ENCODE results near the gene PLPPR1.
"Not testable (repeated sequence)": the region's sequence is repeated elsewhere in the genome, so short reads cannot be mapped to it uniquely, and the experiment has no call there.

PLPPR1 gene

GRCh38 chr9:101028346-101029314 is at the start of gene PLPPR1:
TSS of gene PLPPR1 (plus strand) at chr9:101028727.
- peak; percentile 46 for DNase-seq

GRCh38 chr9:100989731-100990130 is 38.8 kb upstream of the PLPPR1 start:
- no peak for DNase-seq

- DNase-seq: no peak
Observed at GRCh38 chr9:100990605-100991381, 37.7 kb upstream of the PLPPR1 start.

- no peak for DNase-seq
Observed at GRCh38 chr9:100992632-100993031, 35.9 kb upstream of the PLPPR1 start.

GRCh38 chr9:100999906-101000544 is 28.5 kb upstream of the PLPPR1 start:
- DNase-seq: peak; percentile 7

GRCh38 chr9:101005246-101005645 is 23.3 kb upstream of the PLPPR1 start:
- DNase-seq: no peak

- DNase-seq: no peak
Observed at GRCh38 chr9:101014566-101014965, 14.0 kb upstream of the PLPPR1 start.

GRCh38 chr9:101018467-101018866 is 10.1 kb upstream of the PLPPR1 start:
- no peak for DNase-seq

- DNase-seq: no peak
Observed at GRCh38 chr9:101022704-101023103, 5.8 kb upstream of the PLPPR1 start.

GRCh38 chr9:101025940-101026339 is 2.6 kb upstream of the PLPPR1 start:
- DNase-seq: no peak

GRCh38 chr9:101026824-101027223 is 1.7 kb upstream of the PLPPR1 start:
- DNase-seq: no peak

GRCh38 chr9:101027236-101027635 is 1.3 kb upstream of the PLPPR1 start:
- DNase-seq: no peak

- DNase-seq: no peak
Observed at GRCh38 chr9:101027733-101028345, 688 bp upstream of the PLPPR1 start.

- no peak for DNase-seq
Observed at GRCh38 chr9:101029315-101030085, 973 bp downstream of the PLPPR1 start.

GRCh38 chr9:101030086-101030391 is 1.5 kb downstream of the PLPPR1 start:
- no peak for DNase-seq

GRCh38 chr9:101032426-101032825 is 3.9 kb downstream of the PLPPR1 start:
- no peak for DNase-seq

GRCh38 chr9:101034222-101034621 is 5.7 kb downstream of the PLPPR1 start:
- DNase-seq: no peak

GRCh38 chr9:101035098-101035497 is 6.6 kb downstream of the PLPPR1 start:
- no peak for DNase-seq

GRCh38 chr9:101037430-101037829 is 8.9 kb downstream of the PLPPR1 start:
- DNase-seq: no peak

GRCh38 chr9:101038488-101038887 is 10.0 kb downstream of the PLPPR1 start:
- no peak for DNase-seq

GRCh38 chr9:101039581-101039980 is 11.1 kb downstream of the PLPPR1 start:
- not testable (repeated sequence) for DNase-seq

GRCh38 chr9:101047848-101048397 is 19.4 kb downstream of the PLPPR1 start:
- DNase-seq: peak; percentile 5
